AG20443 (cell line): Measurements from ENCODE around the gene MIDN.

ENCODE experiments used
- DNase-seq: peaks from one replicate; pipeline ENCODE4 v3.0.0; 2012; ENCODE audit warnings: low spot score, mixed read lengths

MIDN gene

GRCh38 chr19:1270854-1271527, 22.6 kb downstream of the MIDN start:
- no peak for DNase-seq

GRCh38 chr19:1271528-1272422, 23.4 kb downstream of the MIDN start:
- DNase-seq, result no peak

- no peak for DNase-seq
Measured at GRCh38 chr19:1272423-1273262, 24.3 kb downstream of the MIDN start.

GRCh38 chr19:1273263-1274041, 25.1 kb downstream of the MIDN start:
- DNase-seq, result no peak

- no peak for DNase-seq
Measured at GRCh38 chr19:1274081-1274851, 25.9 kb downstream of the MIDN start.

GRCh38 chr19:1274852-1275259, 26.5 kb downstream of the MIDN start:
- DNase-seq, result no peak

- DNase-seq, result peak; percentile 95
Measured at GRCh38 chr19:1275260-1275975, 27.0 kb downstream of the MIDN start, which contains the start of gene FAM174C. Gene FAM174C (plus strand): TSS chr19:1275530. CDS start chr19:1275550, 20 bp downstream.

- no peak for DNase-seq
Measured at GRCh38 chr19:1275976-1276627, 27.7 kb downstream of the MIDN start.

- no peak for DNase-seq
Measured at GRCh38 chr19:1276628-1277022, 28.2 kb downstream of the MIDN start.

- no peak for DNase-seq
Measured at GRCh38 chr19:1277061-1277460, 28.7 kb downstream of the MIDN start.

GRCh38 chr19:1278074-1278473, 29.7 kb downstream of the MIDN start:
- DNase-seq, result no peak

GRCh38 chr19:1278713-1279660, 30.6 kb downstream of the MIDN start:
- DNase-seq, result no peak

GRCh38 chr19:1279782-1280341, 31.5 kb downstream of the MIDN start:
- peak; percentile 90 for DNase-seq

GRCh38 chr19:1280636-1281568, 32.5 kb downstream of the MIDN start:
- no peak for DNase-seq

- DNase-seq, result no peak
Measured at GRCh38 chr19:1281569-1282287, 33.3 kb downstream of the MIDN start.

GRCh38 chr19:1282588-1283206, 34.3 kb downstream of the MIDN start:
- no peak for DNase-seq
